ENCODE results near the gene C1QTNF9. TPM values are rescaled to one million over a fixed set of nuclear protein-coding genes. Genes with fewer than 3 reads are reported as not detected.
"Not testable (repeated sequence)": the region's sequence is repeated elsewhere in the genome, so short reads cannot be mapped to it uniquely, and the experiment has no call there.

C1QTNF9 gene
- total RNA-seq, 1 donor from 2014 or later = not detected

DNA sequence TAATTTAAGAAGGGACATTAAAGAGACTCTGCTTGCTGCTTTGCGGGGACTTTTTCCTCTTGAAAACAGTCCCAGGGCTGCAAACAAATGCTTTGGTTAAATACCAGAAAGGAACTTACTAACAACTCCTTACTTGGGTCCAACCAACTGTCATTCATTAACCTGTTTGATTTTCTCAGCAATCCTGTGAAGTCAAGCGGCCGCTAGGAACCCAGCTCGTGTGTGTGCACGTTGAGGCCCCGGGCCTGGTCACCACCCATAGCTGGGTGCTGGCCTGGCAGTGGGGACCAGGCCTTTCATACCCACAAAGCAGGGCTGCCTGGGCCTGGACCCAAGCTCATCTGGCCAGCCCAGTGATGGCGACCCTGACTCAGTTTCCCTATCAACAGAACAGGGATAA is 50.7 kb downstream of the C1QTNF9 start:
- no peak for DNase-seq (ENCODE audit: low read depth)
- FAIRE-seq = peak; percentile 50
- TF ChIP-seq, protein P1, sequence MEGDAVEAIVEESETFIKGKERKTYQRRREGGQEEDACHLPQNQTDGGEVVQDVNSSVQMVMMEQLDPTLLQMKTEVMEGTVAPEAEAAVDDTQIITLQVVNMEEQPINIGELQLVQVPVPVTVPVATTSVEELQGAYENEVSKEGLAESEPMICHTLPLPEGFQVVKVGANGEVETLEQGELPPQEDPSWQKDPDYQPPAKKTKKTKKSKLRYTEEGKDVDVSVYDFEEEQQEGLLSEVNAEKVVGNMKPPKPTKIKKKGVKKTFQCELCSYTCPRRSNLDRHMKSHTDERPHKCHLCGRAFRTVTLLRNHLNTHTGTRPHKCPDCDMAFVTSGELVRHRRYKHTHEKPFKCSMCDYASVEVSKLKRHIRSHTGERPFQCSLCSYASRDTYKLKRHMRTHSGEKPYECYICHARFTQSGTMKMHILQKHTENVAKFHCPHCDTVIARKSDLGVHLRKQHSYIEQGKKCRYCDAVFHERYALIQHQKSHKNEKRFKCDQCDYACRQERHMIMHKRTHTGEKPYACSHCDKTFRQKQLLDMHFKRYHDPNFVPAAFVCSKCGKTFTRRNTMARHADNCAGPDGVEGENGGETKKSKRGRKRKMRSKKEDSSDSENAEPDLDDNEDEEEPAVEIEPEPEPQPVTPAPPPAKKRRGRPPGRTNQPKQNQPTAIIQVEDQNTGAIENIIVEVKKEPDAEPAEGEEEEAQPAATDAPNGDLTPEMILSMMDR (IDR thresholded peaks at IDR 0.05; ENCODE audit: insufficient read depth, low read length, severe bottlenecking) = no peak
- Histone ChIP-seq H3K27me3 (ENCODE audit: control insufficient read depth, insufficient read depth, low read length) (no peaks in the 10 kb centered on the region), H3K4me3 (ENCODE audit: low read depth, low read length) (no peak overlapping the region), H3K36me3 (ENCODE audit: control insufficient read depth, insufficient read depth, low read length) (no peaks in the 10 kb centered on the region)

DNA sequence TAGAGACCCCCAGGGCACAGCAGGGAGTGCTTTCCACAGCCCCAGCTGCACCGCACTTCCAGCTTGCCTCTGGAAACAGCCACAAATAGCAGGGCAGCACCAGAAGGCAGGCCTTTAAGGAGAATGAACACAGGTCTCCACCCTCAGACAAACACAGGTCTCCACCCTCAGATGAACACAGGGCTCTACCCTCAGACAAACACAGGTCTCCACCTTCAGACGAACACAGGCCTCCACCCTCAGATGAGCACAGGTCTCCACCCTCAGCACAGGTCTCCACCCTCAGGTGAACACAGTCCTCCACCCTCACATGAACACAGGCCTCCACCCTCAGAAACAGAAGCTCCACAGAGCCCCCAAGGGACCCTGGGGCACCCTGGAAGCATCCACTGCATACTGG is 51.7 kb downstream of the C1QTNF9 start:
- Histone ChIP-seq H3K4me3 (ENCODE audit: low read depth, low read length) (no peak overlapping the region), H3K36me3 (ENCODE audit: control insufficient read depth, insufficient read depth, low read length) (no peaks in the 10 kb centered on the region), H3K27me3 (ENCODE audit: control insufficient read depth, insufficient read depth, low read length) (no peaks in the 10 kb centered on the region)
- TF ChIP-seq, protein P1 (IDR thresholded peaks at IDR 0.05; ENCODE audit: insufficient read depth, low read length, severe bottlenecking) = no peak
- DNase-seq (ENCODE audit: low read depth) = no peak
- FAIRE-seq = no peak

DNA sequence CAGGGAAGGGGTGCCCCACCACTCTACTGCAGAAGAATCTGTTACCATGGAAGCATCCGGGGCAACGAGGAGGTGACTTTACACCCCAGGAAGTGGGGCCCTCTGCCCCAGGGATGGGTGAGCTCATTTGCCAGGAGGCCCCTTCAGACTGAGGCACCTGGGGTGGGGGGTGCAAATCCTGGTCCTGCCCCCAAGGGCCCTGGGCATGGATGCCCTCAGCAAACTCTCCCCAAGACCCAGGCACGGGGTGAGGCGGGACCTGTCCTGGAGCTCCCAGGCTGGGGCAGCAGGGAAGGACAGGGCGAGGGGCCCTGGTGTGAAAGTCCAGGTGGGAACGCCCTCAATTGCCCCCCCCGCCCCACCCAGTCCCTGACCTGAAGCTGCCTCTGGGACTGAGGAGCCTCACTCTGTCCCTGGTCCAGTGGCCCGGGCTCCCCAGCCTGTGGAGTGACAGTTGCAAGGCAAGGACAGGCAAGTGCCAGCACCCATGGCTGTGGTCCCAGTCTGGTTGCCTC is 52.5 kb downstream of the C1QTNF9 start:
- FAIRE-seq = no peak
- Histone ChIP-seq H3K27me3 (ENCODE audit: control insufficient read depth, insufficient read depth, low read length) (no peaks in the 10 kb centered on the region), H3K36me3 (ENCODE audit: control insufficient read depth, insufficient read depth, low read length) (no peaks in the 10 kb centered on the region), H3K4me3 (ENCODE audit: low read depth, low read length) (no peak overlapping the region)
- no peak for DNase-seq (ENCODE audit: low read depth)
- TF ChIP-seq, protein P1 (IDR thresholded peaks at IDR 0.05; ENCODE audit: insufficient read depth, low read length, severe bottlenecking) = no peak

DNA sequence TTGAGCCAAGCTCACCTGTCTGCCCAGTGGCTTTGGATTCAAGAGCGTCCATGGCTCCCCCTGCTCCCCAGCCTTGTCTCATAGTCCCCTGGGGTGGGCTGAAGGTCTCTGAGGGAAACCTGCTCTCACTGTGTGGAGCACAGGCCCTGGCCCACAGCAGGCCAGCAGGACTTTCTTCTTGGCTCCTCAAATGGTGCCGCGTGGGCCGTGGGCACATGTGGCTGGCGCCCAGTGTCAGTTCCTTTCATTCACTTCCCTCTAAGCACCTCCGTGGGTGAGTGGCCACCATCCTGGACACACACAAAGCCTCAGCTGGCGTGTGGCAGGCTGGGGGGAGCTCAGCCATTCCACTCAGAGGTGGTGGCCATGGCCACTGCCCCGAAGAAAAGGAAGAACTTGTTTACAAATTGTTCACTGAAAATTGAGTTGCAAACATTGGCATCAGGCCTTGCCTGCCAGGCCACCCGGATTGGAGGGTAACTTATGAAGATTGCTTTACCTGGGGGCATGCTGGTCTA is 53.1 kb downstream of the C1QTNF9 start:
- Histone ChIP-seq H3K4me3 (ENCODE audit: low read depth, low read length) (no peak overlapping the region), H3K27me3 (ENCODE audit: control insufficient read depth, insufficient read depth, low read length) (no peaks in the 10 kb centered on the region), H3K36me3 (ENCODE audit: control insufficient read depth, insufficient read depth, low read length) (no peaks in the 10 kb centered on the region)
- FAIRE-seq (no peak), DNase-seq (ENCODE audit: low read depth) (no peak)
- TF ChIP-seq, protein P1 (IDR thresholded peaks at IDR 0.05; ENCODE audit: insufficient read depth, low read length, severe bottlenecking) = no peak

DNA sequence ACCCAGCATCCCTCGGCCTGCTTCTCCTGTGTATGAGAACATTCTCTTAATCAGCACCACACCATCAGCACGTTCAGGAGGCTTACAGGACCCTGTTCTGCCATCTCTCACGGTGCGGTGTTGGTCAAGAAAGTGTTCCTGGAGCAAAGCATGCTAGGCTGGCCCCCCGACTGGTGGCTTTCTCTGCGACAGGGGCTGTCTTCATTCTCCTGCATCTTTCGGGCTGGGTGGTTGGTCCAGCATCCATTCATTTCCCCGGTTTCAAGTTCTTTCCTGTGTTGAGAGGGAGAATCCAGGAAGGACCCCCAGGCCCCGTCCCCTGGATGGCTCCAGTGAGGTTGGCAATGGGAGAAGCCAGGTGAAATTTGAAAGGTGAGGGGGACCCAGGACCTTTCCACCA is 55.8 kb downstream of the C1QTNF9 start:
- TF ChIP-seq, protein P1 (IDR thresholded peaks at IDR 0.05; ENCODE audit: insufficient read depth, low read length, severe bottlenecking) = no peak
- DNase-seq (ENCODE audit: low read depth) = no peak
- Histone ChIP-seq H3K27me3 (ENCODE audit: control insufficient read depth, insufficient read depth, low read length) (no peaks in the 10 kb centered on the region), H3K36me3 (ENCODE audit: control insufficient read depth, insufficient read depth, low read length) (no peaks in the 10 kb centered on the region), H3K4me3 (ENCODE audit: low read depth, low read length) (no peak overlapping the region)
- FAIRE-seq = no peak

DNA sequence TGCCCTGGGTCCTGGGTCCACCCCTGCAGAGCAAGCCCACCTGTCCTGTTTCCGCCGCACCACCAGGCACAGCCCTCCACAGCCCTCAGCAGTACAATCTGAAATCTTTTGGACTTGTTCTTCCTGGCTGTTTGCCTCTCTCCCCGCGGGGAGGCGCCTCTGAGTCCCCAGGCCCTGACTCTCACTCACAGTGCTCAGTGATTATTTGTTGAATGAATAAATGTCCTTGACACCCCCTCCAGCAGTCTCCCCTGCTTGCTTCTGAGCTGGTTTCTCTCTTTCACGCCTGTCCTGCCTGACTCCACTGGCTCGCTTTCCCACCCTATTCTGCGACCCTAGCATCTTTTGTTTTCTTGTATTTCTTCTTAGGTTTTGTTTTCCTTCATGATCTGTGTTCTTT is 56.9 kb downstream of the C1QTNF9 start:
- not testable (repeated sequence) for FAIRE-seq; H3K27me3 ChIP-seq (ENCODE audit: control insufficient read depth, insufficient read depth, low read length)

DNA sequence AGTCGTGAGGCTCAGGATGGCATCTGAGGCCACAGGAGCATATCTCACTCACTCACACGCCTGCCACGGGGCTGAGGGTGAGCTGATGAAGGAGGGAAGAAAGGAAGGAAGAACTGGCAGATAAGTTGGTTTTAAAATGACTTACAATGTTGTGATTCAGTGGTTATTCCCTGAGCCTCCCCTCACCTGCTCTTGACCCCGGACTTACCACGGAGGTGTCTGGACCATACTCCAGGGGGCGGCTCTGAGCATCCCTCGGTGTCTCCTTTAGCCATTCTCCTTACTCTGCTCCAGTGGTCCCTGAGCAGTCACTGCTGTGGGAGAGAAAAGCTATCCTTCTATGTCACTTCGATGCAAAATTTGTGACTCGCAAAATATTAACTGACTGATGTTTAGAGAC is 61.9 kb downstream of the C1QTNF9 start:
- not testable (repeated sequence) for FAIRE-seq

More for the DNA sequence above, 56.9 kb downstream of the C1QTNF9 start:
- H3K36me3 ChIP-seq (ENCODE audit: control insufficient read depth, insufficient read depth, low read length); DNase-seq (ENCODE audit: low read depth); H3K4me3 ChIP-seq (ENCODE audit: low read depth, low read length): not testable (repeated sequence)

More for the DNA sequence above, 61.9 kb downstream of the C1QTNF9 start:
- not testable (repeated sequence) for H3K27me3 ChIP-seq (ENCODE audit: control insufficient read depth, insufficient read depth, low read length); DNase-seq (ENCODE audit: low read depth); H3K4me3 ChIP-seq (ENCODE audit: low read depth, low read length); H3K36me3 ChIP-seq (ENCODE audit: control insufficient read depth, insufficient read depth, low read length)

Measured in bronchial epithelial cell (primary cell).